Measurements from ENCODE around the gene C9orf50.

DNA sequence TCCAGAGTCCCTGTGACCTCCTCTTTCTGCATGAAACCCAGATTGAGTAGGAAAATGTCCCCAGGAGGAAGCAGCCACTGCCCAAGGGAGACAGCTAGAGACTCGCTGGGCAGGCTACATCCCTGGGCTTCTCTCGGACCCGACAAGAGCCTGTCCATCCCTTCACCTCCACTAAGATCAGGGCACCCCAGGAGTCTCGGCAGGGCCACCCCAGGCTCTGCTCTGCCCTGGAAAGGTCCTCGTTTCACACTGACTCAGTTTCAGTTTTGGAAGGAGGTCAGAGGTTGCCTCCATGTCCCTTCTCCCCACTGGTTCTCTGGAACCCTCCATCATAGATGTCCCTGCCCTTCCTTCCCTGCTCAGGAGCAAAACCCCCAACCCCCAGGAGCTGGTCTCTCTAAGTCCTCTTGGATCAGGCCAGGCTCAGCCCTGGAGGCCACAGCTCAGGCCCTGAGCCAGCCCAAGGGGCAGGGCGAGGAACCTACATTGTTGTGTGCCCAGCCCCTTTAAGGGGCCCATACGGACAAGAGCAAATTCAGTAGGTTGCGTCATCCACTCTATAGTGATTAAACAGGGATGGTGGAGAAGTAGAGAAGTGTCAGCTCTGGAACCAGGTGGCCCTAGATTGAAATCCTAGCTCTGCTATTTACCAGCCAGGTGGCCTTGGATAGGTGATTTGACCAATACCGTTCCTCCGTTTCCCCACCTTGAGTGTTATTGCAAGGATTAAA, 37.4 kb downstream of the C9orf50 start:
- TF ChIP-seq FOXK2 (IDR thresholded peaks at IDR 0.05): no peak
- no peak for TF ChIP-seq ELF4 (IDR thresholded peaks at IDR 0.05)
- TF ChIP-seq FOXM1 (IDR thresholded peaks at IDR 0.05; ENCODE audit: borderline replicate concordance): no peak
- TF ChIP-seq L3MBTL2 (conservative IDR thresholded peaks at IDR 0.05): no peak
- TF ChIP-seq SUZ12 (IDR thresholded peaks at IDR 0.05): no peak
- no peak for TF ChIP-seq SP1 (IDR thresholded peaks at IDR 0.05)
